CD4-positive, alpha-beta T cell treated with Interleukin-15 for 1 hour (primary cell): ENCODE data around the gene DPAGT1.
"Not testable (repeated sequence)": the region's sequence is repeated elsewhere in the genome, so short reads cannot be mapped to it uniquely, and the experiment has no call there.

Experiments used
- DNase-seq: peaks from one replicate; pipeline ENCODE4 v3.0.0-alpha.2; 2020

The DPAGT1 gene

GRCh38 chr11:119115484-119116234 lies 14.0 kb upstream of the DPAGT1 start:
- peak; percentile 61 for DNase-seq

DNA sequence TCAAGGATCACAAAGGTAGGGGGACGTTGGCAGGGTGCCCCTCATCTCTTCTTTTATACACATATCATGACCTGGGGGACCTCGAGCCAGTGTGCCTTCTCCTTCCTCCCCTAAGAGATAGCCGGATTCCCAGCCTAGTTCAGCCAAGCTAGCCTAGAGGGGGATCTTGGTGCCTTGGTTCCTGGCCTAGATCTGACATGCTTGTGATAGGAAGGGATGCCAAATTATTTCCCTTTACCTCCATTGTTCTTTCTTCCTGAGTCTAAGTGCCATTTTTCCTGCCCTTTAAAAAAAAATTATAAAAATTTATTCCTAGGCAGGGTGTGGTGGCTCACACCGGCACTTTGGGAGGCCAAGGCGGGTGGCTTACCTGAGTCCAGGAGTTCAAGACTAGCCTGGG lies 12.7 kb upstream of the DPAGT1 start:
- DNase-seq: no peak

GRCh38 chr11:119113716-119114115 lies 12.1 kb upstream of the DPAGT1 start:
- no peak for DNase-seq

GRCh38 chr11:119112314-119113020 lies 10.8 kb upstream of the DPAGT1 start:
- DNase-seq: no peak

- no peak for DNase-seq
Observed at GRCh38 chr11:119111361-119111925, 9.8 kb upstream of the DPAGT1 start.

GRCh38 chr11:119110439-119110838 lies 8.8 kb upstream of the DPAGT1 start:
- no peak for DNase-seq

DNA sequence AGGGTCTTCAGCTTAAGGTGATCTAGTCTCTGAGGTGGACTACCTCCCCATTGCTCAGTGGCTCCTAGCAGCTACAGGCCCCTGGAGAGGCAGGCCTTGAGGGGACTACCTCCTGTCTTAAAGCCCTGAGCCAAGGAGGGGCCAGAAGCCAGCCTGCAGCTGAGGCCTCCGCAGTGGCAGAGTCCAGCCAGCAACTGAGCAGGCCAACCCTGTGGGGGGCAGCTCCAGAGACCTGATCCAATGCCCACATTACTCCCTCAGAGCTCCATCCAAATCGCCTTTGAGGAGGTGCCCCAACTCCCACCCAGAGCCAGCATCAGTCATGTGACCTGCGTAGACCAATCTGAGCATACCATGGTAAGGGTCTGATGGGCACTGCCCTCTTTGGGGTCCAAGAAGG lies 8.2 kb upstream of the DPAGT1 start:
- DNase-seq: no peak

DNA sequence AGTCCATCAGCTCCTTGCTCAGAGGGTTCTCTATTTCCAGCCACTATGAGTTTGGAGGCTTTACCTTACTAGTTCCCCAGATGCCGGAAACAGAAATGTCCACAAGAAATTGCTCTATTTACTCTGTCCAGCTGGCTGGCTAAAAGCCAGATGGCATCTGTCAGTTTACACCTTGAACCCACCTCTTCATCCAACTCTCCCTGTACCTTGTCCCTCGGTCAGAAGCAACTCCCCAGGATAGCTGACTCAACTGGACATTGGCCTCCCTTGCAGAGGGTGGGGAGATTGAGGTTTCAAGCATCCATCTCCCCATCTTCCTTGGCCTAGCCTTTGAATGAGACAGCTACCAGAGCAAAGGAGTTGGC lies 7.2 kb upstream of the DPAGT1 start:
- DNase-seq: no peak

- no peak for DNase-seq
Observed at GRCh38 chr11:119108146-119108856, 6.6 kb upstream of the DPAGT1 start.

DNA sequence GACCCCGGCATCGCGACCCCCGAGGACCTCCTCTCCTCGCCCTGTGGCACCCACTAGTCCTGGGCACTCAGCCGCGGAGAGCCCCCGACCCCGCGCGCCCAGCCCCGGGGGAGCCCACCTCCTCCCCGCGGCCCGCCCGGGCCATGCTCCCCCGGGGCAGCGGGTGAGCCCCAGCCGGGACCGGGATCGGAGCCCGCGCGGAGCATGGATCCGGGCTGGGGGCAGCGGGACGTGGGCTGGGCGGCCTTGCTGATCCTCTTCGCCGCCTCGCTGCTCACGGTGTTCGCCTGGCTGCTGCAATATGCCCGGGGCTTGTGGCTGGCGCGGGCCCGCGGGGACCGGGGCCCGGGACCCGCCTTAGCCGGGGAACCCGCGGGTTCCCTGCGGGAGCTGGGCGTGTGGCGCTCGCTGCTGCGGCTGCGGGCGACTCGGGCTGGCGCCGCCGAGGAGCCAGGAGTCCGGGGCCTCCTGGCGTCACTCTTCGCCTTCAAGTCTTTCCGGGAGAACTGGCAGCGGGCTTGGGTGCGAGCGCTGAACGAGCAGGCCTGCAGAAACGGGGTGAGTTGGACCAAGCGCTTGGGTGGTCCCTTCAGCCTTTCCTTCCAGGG lies 6.0 kb upstream of the DPAGT1 start:
- DNase-seq: no peak

- DNase-seq: peak; percentile 92
Observed at GRCh38 chr11:119106564-119107537, 5.2 kb upstream of the DPAGT1 start, which contains the start of gene C2CD2L. C2CD2L (plus strand) TSS chr11:119107344; CDS start chr11:119107742, 398 bp downstream.

- DNase-seq: no peak
Observed at GRCh38 chr11:119103793-119104192, 2.1 kb upstream of the DPAGT1 start.

DNA sequence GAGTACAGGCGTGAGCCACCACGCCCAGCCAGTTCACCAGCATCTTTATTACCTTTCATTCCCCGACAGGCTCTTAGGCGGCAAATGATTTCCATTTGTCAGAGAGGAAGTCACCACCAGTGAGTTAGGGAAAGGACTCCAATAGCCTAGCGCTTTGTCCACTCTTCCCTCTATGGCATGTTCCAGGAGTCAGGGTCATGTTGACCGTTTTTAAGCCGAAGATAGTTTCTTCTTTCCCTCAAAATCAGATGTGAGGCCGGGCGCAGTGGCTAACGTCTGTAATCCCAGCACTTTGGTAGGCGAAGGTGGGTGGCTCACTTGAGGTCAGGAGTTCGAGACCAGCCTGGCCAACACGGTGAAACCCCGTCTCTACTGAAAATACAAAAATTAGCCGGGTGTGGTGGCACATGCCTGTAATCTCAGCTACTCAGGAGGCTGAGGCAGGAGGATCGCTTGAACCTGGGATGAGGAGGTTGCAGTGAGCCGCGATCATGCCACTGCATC lies 1.6 kb upstream of the DPAGT1 start:
- DNase-seq: not testable (repeated sequence)

GRCh38 chr11:119100994-119101758 lies 477 bp downstream of the DPAGT1 start:
- DNase-seq: no peak

GRCh38 chr11:119100246-119100970 lies 1.2 kb downstream of the DPAGT1 start:
- DNase-seq: no peak

DNA sequence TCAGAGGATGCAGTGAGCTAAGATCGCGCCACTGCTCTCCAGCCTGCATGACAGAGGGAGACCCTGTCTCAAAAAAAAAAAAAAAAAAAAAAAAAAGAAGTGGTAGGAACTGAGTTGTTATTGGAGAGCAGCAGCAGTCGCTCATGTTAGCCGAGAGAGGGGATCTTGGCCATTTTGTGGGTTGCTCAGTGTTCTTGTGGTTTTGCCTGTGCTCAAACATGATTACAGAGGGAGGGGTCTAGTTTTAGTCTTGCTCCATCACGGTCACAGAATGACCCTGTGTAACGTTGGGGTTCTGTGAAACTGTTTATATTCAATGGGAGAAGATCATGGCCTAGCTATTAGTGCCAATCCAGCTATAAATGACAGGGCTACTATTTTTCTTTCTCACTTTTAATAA lies 1.9 kb downstream of the DPAGT1 start:
- no peak for DNase-seq

- peak; percentile 100 for DNase-seq
Observed at GRCh38 chr11:119095066-119095880, 6.4 kb downstream of the DPAGT1 start.

- DNase-seq: peak; percentile 81
Observed at GRCh38 chr11:119094816-119095065, 6.9 kb downstream of the DPAGT1 start.
